OCI-LY7 (cell line): ENCODE measurements around the gene SYT15.

Experiments
- EZH2phosphoT487 ChIP-seq: fragments of 200-600 bp; sonication (generic); IDR thresholded peaks from 2 replicates; pipeline ENCODE4 v1.6.1; 2018; ENCODE audit warnings: low read depth, borderline replicate concordance, mild to moderate bottlenecking, mixed run types, antibody characterized with exemption, low read length, moderate library complexity, mixed read lengths
- TF ChIP-seq, protein P1 (sequence below): fragments of 200-600 bp; sonication (generic); conservative IDR thresholded peaks from 2 replicates; pipeline ENCODE4 v1.5.1; 2014; ENCODE audit warnings: mild to moderate bottlenecking, antibody characterized with exemption, low read length, moderate library complexity, mixed read lengths

DNA sequence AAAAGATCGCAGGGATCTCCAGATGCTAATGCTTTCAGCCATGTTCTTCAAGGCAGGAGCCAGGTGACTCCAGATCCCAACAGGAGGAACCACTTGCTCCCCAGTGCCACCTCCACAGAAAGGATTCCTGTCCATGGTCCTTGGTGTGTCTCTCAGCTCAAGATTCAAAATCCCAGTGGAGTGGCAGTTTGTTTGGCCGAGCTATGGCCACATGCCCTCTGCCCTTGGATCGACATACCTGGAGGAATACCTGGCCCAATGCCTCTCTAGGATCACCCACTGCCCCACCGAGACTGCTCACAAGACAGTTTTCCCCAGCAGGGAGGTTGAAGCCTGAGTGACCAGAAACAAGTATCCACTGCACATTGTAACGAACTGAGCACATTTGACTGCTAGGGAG, 18.5 kb upstream of the SYT15 start:
- TF ChIP-seq, protein P1, sequence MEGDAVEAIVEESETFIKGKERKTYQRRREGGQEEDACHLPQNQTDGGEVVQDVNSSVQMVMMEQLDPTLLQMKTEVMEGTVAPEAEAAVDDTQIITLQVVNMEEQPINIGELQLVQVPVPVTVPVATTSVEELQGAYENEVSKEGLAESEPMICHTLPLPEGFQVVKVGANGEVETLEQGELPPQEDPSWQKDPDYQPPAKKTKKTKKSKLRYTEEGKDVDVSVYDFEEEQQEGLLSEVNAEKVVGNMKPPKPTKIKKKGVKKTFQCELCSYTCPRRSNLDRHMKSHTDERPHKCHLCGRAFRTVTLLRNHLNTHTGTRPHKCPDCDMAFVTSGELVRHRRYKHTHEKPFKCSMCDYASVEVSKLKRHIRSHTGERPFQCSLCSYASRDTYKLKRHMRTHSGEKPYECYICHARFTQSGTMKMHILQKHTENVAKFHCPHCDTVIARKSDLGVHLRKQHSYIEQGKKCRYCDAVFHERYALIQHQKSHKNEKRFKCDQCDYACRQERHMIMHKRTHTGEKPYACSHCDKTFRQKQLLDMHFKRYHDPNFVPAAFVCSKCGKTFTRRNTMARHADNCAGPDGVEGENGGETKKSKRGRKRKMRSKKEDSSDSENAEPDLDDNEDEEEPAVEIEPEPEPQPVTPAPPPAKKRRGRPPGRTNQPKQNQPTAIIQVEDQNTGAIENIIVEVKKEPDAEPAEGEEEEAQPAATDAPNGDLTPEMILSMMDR = no peak
- TF ChIP-seq EZH2phosphoT487 = no peak
